ENCODE results near the gene CD37. TPM values are rescaled to one million over a fixed set of nuclear protein-coding genes. Genes with fewer than 3 reads are reported as not detected.

The CD37 gene
- total RNA-seq, 2 donors from 2014 or later = not detected

- no peaks in the 10 kb centered on the region for H3K27me3 ChIP-seq (ENCODE audit: control insufficient read depth, insufficient read depth, low read length, poor library complexity, severe bottlenecking)
- no peaks in the 10 kb centered on the region for H3K4me1 ChIP-seq (ENCODE audit: control insufficient read depth, insufficient read depth, low read length)
- peak within 1 kb of the TSS; percentile 95 for H3K4me3 ChIP-seq (ENCODE audit: low read length)
- peaks cover 24% of the 10 kb centered on the region for H3K36me3 ChIP-seq (ENCODE audit: control insufficient read depth, insufficient read depth, low read length)
- peak within 1 kb of the TSS; percentile 100 for H3K27ac ChIP-seq (ENCODE audit: low read depth, low read length)
- Mint-ChIP-seq H3K36me3 (ENCODE audit: low read depth) (peaks cover 24% of the 10 kb centered on the region), H3K4me3 (no peak within 1 kb of the TSS), H3K9me3 (no peaks in the 10 kb centered on the region), H3K27ac (no peak within 1 kb of the TSS), H3K4me1 (peaks cover 7% of the 10 kb centered on the region), H3K27me3 (ENCODE audit: insufficient read depth) (peaks cover 3% of the 10 kb centered on the region)
- H3K9ac ChIP-seq (ENCODE audit: extremely low read depth, low read length, poor library complexity, severe bottlenecking) = peak within 1 kb of the TSS; percentile 100
- H3K9me3 ChIP-seq (ENCODE audit: control insufficient read depth, low read length) = no peaks in the 10 kb centered on the region
- peak; percentile 92 for DNase-seq
- no peak for TF ChIP-seq CTCF (conservative IDR thresholded peaks at IDR 0.05)
- 0% methylated on average over 16 to 52 of the region's 52 CpGs for WGBS, 2 experiments (ENCODE audit: insufficient coverage in 1 of 2, insufficient read length in 1 of 2)
Observed at GRCh38 chr19:49362048-49362928, 27.1 kb downstream of the CD37 start, which contains the start of gene TEAD2. TEAD2 (minus strand) TSS chr19:49362416; CDS start chr19:49360075, 2,341 bp downstream.

GRCh38 chr19:49362929-49363267, 27.7 kb downstream of the CD37 start:
- no peaks in the 10 kb centered on the region for H3K9me3 ChIP-seq (ENCODE audit: control insufficient read depth, low read length)
- Mint-ChIP-seq H3K4me3 (no peak overlapping the region), H3K27me3 (ENCODE audit: insufficient read depth) (peaks cover 3% of the 10 kb centered on the region), H3K27ac (no peak overlapping the region), H3K4me1 (peaks cover 4% of the 10 kb centered on the region), H3K36me3 (ENCODE audit: low read depth) (peaks cover 20% of the 10 kb centered on the region), H3K9me3 (no peaks in the 10 kb centered on the region)
- peak overlapping the region; percentile 100 for H3K9ac ChIP-seq (ENCODE audit: extremely low read depth, low read length, poor library complexity, severe bottlenecking)
- H3K4me3 ChIP-seq (ENCODE audit: low read length) = peak overlapping the region; percentile 95
- H3K27ac ChIP-seq (ENCODE audit: low read depth, low read length) = peak overlapping the region; percentile 100
- TF ChIP-seq CTCF (conservative IDR thresholded peaks at IDR 0.05) = no peak
- DNase-seq = no peak
- no peaks in the 10 kb centered on the region for H3K4me1 ChIP-seq (ENCODE audit: control insufficient read depth, insufficient read depth, low read length)
- WGBS, 2 experiments (ENCODE audit: insufficient coverage in 1 of 2, insufficient read length in 1 of 2) = 0 to 2% methylated on average over 4 to 14 of the region's 14 CpGs
- peaks cover 18% of the 10 kb centered on the region for H3K36me3 ChIP-seq (ENCODE audit: control insufficient read depth, insufficient read depth, low read length)
- no peaks in the 10 kb centered on the region for H3K27me3 ChIP-seq (ENCODE audit: control insufficient read depth, insufficient read depth, low read length, poor library complexity, severe bottlenecking)

GRCh38 chr19:49363268-49364082, 28.3 kb downstream of the CD37 start, which contains the start of gene DKKL1:
DKKL1 (plus strand) TSS chr19:49363877; CDS start chr19:49363999, 122 bp downstream.
- WGBS, 2 experiments (ENCODE audit: insufficient coverage in 1 of 2, insufficient read length in 1 of 2) = 3% methylated on average over 13 to 46 of the region's 46 CpGs
- H3K9me3 Mint-ChIP-seq = no peaks in the 10 kb centered on the region
- H3K9ac ChIP-seq (ENCODE audit: extremely low read depth, low read length, poor library complexity, severe bottlenecking) = peak within 1 kb of the TSS; percentile 100
- no peaks in the 10 kb centered on the region for H3K4me1 ChIP-seq (ENCODE audit: control insufficient read depth, insufficient read depth, low read length)
- TF ChIP-seq CTCF (conservative IDR thresholded peaks at IDR 0.05) = peak; percentile 43
- H3K27me3 ChIP-seq (ENCODE audit: control insufficient read depth, insufficient read depth, low read length, poor library complexity, severe bottlenecking) = no peaks in the 10 kb centered on the region
- H3K4me3 ChIP-seq (ENCODE audit: low read length) = peak within 1 kb of the TSS; percentile 95
- H3K27ac Mint-ChIP-seq = no peak within 1 kb of the TSS
- H3K36me3 Mint-ChIP-seq (ENCODE audit: low read depth) = peaks cover 16% of the 10 kb centered on the region
- no peak within 1 kb of the TSS for H3K4me3 Mint-ChIP-seq
- peaks cover 4% of the 10 kb centered on the region for H3K4me1 Mint-ChIP-seq
- H3K27ac ChIP-seq (ENCODE audit: low read depth, low read length) = peak within 1 kb of the TSS; percentile 100
- H3K36me3 ChIP-seq (ENCODE audit: control insufficient read depth, insufficient read depth, low read length) = peaks cover 12% of the 10 kb centered on the region
- DNase-seq = peak; percentile 100
- no peaks in the 10 kb centered on the region for H3K9me3 ChIP-seq (ENCODE audit: control insufficient read depth, low read length)
- H3K27me3 Mint-ChIP-seq (ENCODE audit: insufficient read depth) = peaks cover 3% of the 10 kb centered on the region
